HepG2 (cell line): ENCODE data around the gene CTSA. TPM values are rescaled to one million over a fixed set of nuclear protein-coding genes. Genes with fewer than 3 reads are reported as not detected.
A peak's percentile ranks its signal among the peaks of the same experiment; 100 is the strongest.

ENCODE experiments used
- ATAC-seq: fragments of 200-7000 bp; cut with Tn5 transposase; 3 replicates; pipeline ENCODE4 v1.9.1; 2020; ENCODE audit warnings: mild to moderate bottlenecking, moderate library complexity
- BruUV-seq: library from RNA; stranded (reverse); fragments of 400-500 nt; replicated peaks from 2 replicates; lab custom pipeline; 2021; lab: Mats Ljungman, UMichigan
- CTCF ChIA-PET: fragments of 300-600 bp; formaldehyde crosslinking; extraction: SDS; loops from one replicate; lab custom pipeline; 2021; ENCODE audit warnings: low total read pairs, inconsistent platforms, low intra/inter-chr PET ratio; lab: Yijun Ruan, JAX
- POLR2A ChIA-PET: fragments of 350-600 bp; sonication (Branson Sonifier 250); formaldehyde crosslinking; loops from one replicate; lab custom pipeline; 2020; ENCODE audit warnings: antibody characterized with exemption, inconsistent platforms; lab: Yijun Ruan, JAX
- DNase-seq: peaks from one replicate; pipeline ENCODE4 v3.0.0-alpha.2; 2015; ENCODE audit warnings: low spot score
- FAIRE-seq: peaks from 3 replicates; lab custom pipeline; 2011; peaks lifted over from hg19 to GRCh38; lab: Jason Lieb, UNC
- H2AFZ ChIP-seq: one replicate; pipeline ENCODE4 v1.6.1; 2011; ENCODE audit warnings: low read length, inconsistent platforms
- H3K27ac ChIP-seq: fragments of 300-600 bp; 3 replicates; pipeline ENCODE4 v1.8.0; 2011; ENCODE audit warnings: mixed run types, mild to moderate bottlenecking, mixed read lengths, low read length, inconsistent platforms; ENCODE audit not compliant: insufficient read depth; ENCODE audit errors: extremely low read length
- H3K27me3 ChIP-seq, 2 experiments: fragments of 200-600 bp in 1 of 2; 2 replicates in 1 of 2; 3 replicates in 1 of 2; pipeline versions ENCODE4 v1.6.0 to v1.8.0; 2011; ENCODE audit warnings: low read length in 2 of 2, mild to moderate bottlenecking in 2 of 2, moderate library complexity in 2 of 2, inconsistent platforms in 1 of 2; ENCODE audit not compliant: insufficient read depth in 2 of 2, control insufficient read depth in 1 of 2
- H3K36me3 ChIP-seq, 2 experiments: fragments of 200-600 bp in 1 of 2; replicated peaks in 1 of 2; 2 replicates in 1 of 2; 3 replicates in 1 of 2; pipeline versions ENCODE4 v1.5.1 to v1.8.0; 2011; ENCODE audit warnings: low read length in 2 of 2, inconsistent platforms in 1 of 2; ENCODE audit not compliant: insufficient read depth in 2 of 2, control insufficient read depth in 1 of 2
- H3K4me1 ChIP-seq: 2 replicates; pipeline ENCODE4 v1.5.1; 2012; ENCODE audit warnings: low read length, inconsistent platforms; ENCODE audit not compliant: insufficient read depth
- H3K4me2 ChIP-seq: 2 replicates; pipeline ENCODE4 v1.6.0; 2011; ENCODE audit warnings: low read depth, low read length, inconsistent platforms
- H3K4me3 ChIP-seq, 3 experiments: fragments of 200-600 bp in 1 of 3; sonication (generic), shearing (Covaris generic) in 1 of 3; replicated peaks in 1 of 3; 2 replicates each; pipeline ENCODE4 v1.5.1; 2011 to 2016; ENCODE audit warnings: low read length in 3 of 3, inconsistent platforms in 2 of 3, low read depth in 2 of 3, mild to moderate bottlenecking in 2 of 3, control low read depth in 1 of 3, mixed read lengths in 1 of 3; ENCODE audit not compliant: insufficient read depth in 1 of 3
- H3K79me2 ChIP-seq: one replicate; pipeline ENCODE4 v1.6.1; 2011; ENCODE audit warnings: low read length, inconsistent platforms; ENCODE audit not compliant: insufficient read depth
- H3K9ac ChIP-seq: 2 replicates; pipeline ENCODE4 v1.6.0; 2011; ENCODE audit warnings: mild to moderate bottlenecking, low read depth, low read length, inconsistent platforms; ENCODE audit not compliant: insufficient read depth
- H3K9me3 ChIP-seq: 2 replicates; pipeline ENCODE4 v1.5.1; 2012; ENCODE audit warnings: mild to moderate bottlenecking, low read length
- H4K20me1 ChIP-seq: 2 replicates; pipeline ENCODE4 v1.6.0; 2011; ENCODE audit warnings: inconsistent platforms, mild to moderate bottlenecking, low read length, moderate library complexity; ENCODE audit not compliant: insufficient read depth
- ATF7-NPFF ChIP-seq: sonication (generic); formaldehyde crosslinking; IDR thresholded peaks from 2 replicates; pipeline ENCODE4 v1.8.1; 2023; ENCODE audit warnings: mild to moderate bottlenecking, low read depth, missing genetic modification reagents, moderate library complexity
- CBX1 ChIP-seq: IDR thresholded peaks from one replicate; pipeline ENCODE4 v1.6.1; 2016; ENCODE audit warnings: antibody characterized with exemption, low read depth
- CEBPZ ChIP-seq: IDR thresholded peaks from 2 replicates; pipeline ENCODE4 v1.6.1; 2012; ENCODE audit warnings: low read length, improper control_type of control experiment
- EEA1 ChIP-seq: sonication (generic); formaldehyde crosslinking; IDR thresholded peaks from 2 replicates; pipeline ENCODE4 v1.5.1; 2020; ENCODE audit warnings: mild to moderate bottlenecking, missing genetic modification reagents, borderline replicate concordance
- GZF1 ChIP-seq: sonication (generic); formaldehyde crosslinking; IDR thresholded peaks from 2 replicates; pipeline ENCODE4 v1.5.1; 2020; ENCODE audit warnings: mild to moderate bottlenecking, missing genetic modification reagents
- KDM2A ChIP-seq: sonication (generic); formaldehyde crosslinking; IDR thresholded peaks from 2 replicates; pipeline ENCODE4 v1.4.0; 2020; ENCODE audit warnings: low read depth, missing genetic modification reagents, borderline replicate concordance
- MYPOP ChIP-seq: sonication (generic); formaldehyde crosslinking; IDR thresholded peaks from 2 replicates; pipeline ENCODE4 v1.8.1; 2023; ENCODE audit warnings: mild to moderate bottlenecking, moderate library complexity, missing genetic modification reagents
- NFRKB ChIP-seq: fragments of 450-650 bp; IDR thresholded peaks from 2 replicates; pipeline ENCODE4 v1.6.1; 2017
- PHF20 ChIP-seq: sonication (generic); formaldehyde crosslinking; IDR thresholded peaks from 2 replicates; pipeline ENCODE4 v1.5.0; 2020; ENCODE audit warnings: mild to moderate bottlenecking, missing genetic modification reagents
- TOPORS ChIP-seq: sonication (generic); formaldehyde crosslinking; IDR thresholded peaks from 2 replicates; pipeline ENCODE4 v1.8.0; 2023; ENCODE audit warnings: mild to moderate bottlenecking, missing genetic modification reagents
- ZFP82 ChIP-seq: sonication (generic); formaldehyde crosslinking; IDR thresholded peaks from 2 replicates; pipeline ENCODE4 v1.5.1; 2020; ENCODE audit warnings: mild to moderate bottlenecking, missing genetic modification reagents, borderline replicate concordance
- ZKSCAN1 ChIP-seq: fragments of 150-350 bp; IDR thresholded peaks from 2 replicates; pipeline ENCODE4 v1.6.1; 2014; ENCODE audit warnings: low read length
- ZNF275 ChIP-seq: sonication (generic); formaldehyde crosslinking; IDR thresholded peaks from 2 replicates; pipeline ENCODE4 v1.8.0; 2022; ENCODE audit warnings: missing genetic modification reagents, mild to moderate bottlenecking, inconsistent platforms, borderline replicate concordance
- ZNF337 ChIP-seq: sonication (generic); formaldehyde crosslinking; IDR thresholded peaks from 2 replicates; pipeline ENCODE4 v1.5.1; 2020; ENCODE audit warnings: missing genetic modification reagents, low read depth, mild to moderate bottlenecking, borderline replicate concordance
- ZNF350 ChIP-seq: sonication (generic); formaldehyde crosslinking; IDR thresholded peaks from 2 replicates; pipeline ENCODE4 v1.4.0; 2020; ENCODE audit warnings: mild to moderate bottlenecking, low read depth, missing genetic modification reagents, borderline replicate concordance
- ZNF670 ChIP-seq: sonication (generic); formaldehyde crosslinking; IDR thresholded peaks from 2 replicates; pipeline ENCODE4 v1.8.0; 2022; ENCODE audit warnings: mild to moderate bottlenecking, missing genetic modification reagents, borderline replicate concordance
- ZNF891 ChIP-seq: sonication (generic); formaldehyde crosslinking; IDR thresholded peaks from 2 replicates; pipeline ENCODE4 v1.5.0; 2020; ENCODE audit warnings: mild to moderate bottlenecking, missing genetic modification reagents
- ZSCAN21 ChIP-seq: sonication (generic); formaldehyde crosslinking; IDR thresholded peaks from 2 replicates; pipeline ENCODE4 v1.8.0; 2022; ENCODE audit warnings: mild to moderate bottlenecking, missing genetic modification reagents, moderate library complexity, borderline replicate concordance
- WGBS: methylation state at CpG from one replicate; pipeline ENCODE4 v1.1.6; 2017; ENCODE audit warnings: low lambda C conversion rate; 5-methylcytosine and 5-hydroxymethylcytosine counted together
- in situ Hi-C: cut with HindIII; loops from 2 replicates; pipeline ENCODE4 v1.10.0; 2017; ENCODE audit warnings: low pct_unique_long_range_greater_than_20kb; ENCODE audit not compliant: extremely low pct_ligation_motif_present
- intact Hi-C: fragments of 100-400 bp; cut with micrococcal nuclease; formaldehyde crosslinking; loops from one replicate; pipeline ENCODE4 v1.10.0; 2022; ENCODE audit not compliant: unreplicated experiment
- polyA plus RNA-seq, 8 experiments: library from polyadenylated mRNA; depleted of rRNA in 3 of 8; stranded (reverse) in 7 of 8; unstranded in 1 of 8; fragments of >200 nt; fragmentation: Illumina TruSeq in 4 of 8; extraction: Trizol in 4 of 8; gene quantifications; 2 replicates each; pipeline versions ENCODE4 v1.2.1 to v1.2.3, GENCODE V29; 2011 to 2016; ENCODE audit warnings: low read depth in 4 of 8, missing spikeins in 1 of 8, mixed read lengths in 1 of 8; ENCODE audit not compliant: insufficient read depth in 1 of 8
- total RNA-seq, 5 experiments: library from RNA; depleted of rRNA; stranded (reverse); fragments of >200 nt; fragmentation: Illumina TruSeq; extraction: Trizol; gene quantifications; 2 replicates each; pipeline ENCODE4 v1.2.3, GENCODE V29; 2016; ENCODE audit warnings: low read depth in 1 of 5

The CTSA gene
- total and polyA plus RNA-seq, 2 of the 13 experiments (the other 11 are each of a cell fraction or from before 2014, with no cell fraction given), result 202 to 231 TPM

- BruUV-seq, result no TSS peak
- TF ChIP-seq MYPOP (CRISPR knock-in tag) (no peak), CEBPZ (no peak), ZNF891 (peak; percentile 73; the same call in 1 of the 2 replicates), TOPORS (CRISPR knock-in tag) (0 out of 2 replicates have a peak, but pooled peaks have one; percentile 3), GZF1 (no peak), ZFP82 (CRISPR knock-in tag) (0 out of 2 replicates have a peak, but pooled peaks have one; percentile 60), ZNF350 (CRISPR knock-in tag) (no peak), PHF20 (CRISPR knock-in tag) (no peak), ZKSCAN1 (0 out of 2 replicates have a peak, but pooled peaks have one; percentile 0), KDM2A (0 out of 2 replicates have a peak, but pooled peaks have one; percentile 41), ZNF275 (CRISPR knock-in tag) (no peak), EEA1 (peak; percentile 58; the same call in 1 of the 2 replicates), CBX1 (peak; percentile 3), ZNF337 (CRISPR knock-in tag) (no peak), ZSCAN21 (0 out of 2 replicates have a peak, but pooled peaks have one; percentile 7), ATF7-NPFF (CRISPR knock-in tag) (0 out of 2 replicates have a peak, but pooled peaks have one; percentile 2), NFRKB (no peak), ZNF670 (CRISPR knock-in tag) (0 out of 2 replicates have a peak, but pooled peaks have one; percentile 51)
Measured at GRCh38 chr20:45926731-45927070, 35.6 kb downstream of the CTSA start.

More at GRCh38 chr20:45926731-45927070, 35.6 kb downstream of the CTSA start:
- no peaks in the 10 kb centered on the region for H3K9me3 ChIP-seq
- ATAC-seq (peak; percentile 7), DNase-seq (no peak), FAIRE-seq (no peak)
- intact Hi-C loops, result loop anchor here (2.0 kb wide), 1 partner anchor 36 kb away; the partner anchor contains the start of genes CTSA and NEURL2
- no peaks in the 10 kb centered on the region for H4K20me1 ChIP-seq
- H3K27ac ChIP-seq, result peak overlapping the region; percentile 72
- 32% methylated on average over 2 of the region's 2 CpGs for WGBS
- peak overlapping the region; percentile 68 for H3K4me2 ChIP-seq
- no peaks in the 10 kb centered on the region for H3K36me3 ChIP-seq
- ChIA-PET POLR2A (interaction anchor here (0.6 to 6.0 kb wide), 13 partner anchors 8 to 93 kb away, joined by 3 to 100 read pairs (median 15); partner anchors contain the start of genes CTSA, NEURL2, PCIF1 and SNX21), CTCF (no interaction called here)
- peaks cover 79% of the 10 kb centered on the region for H3K4me1 ChIP-seq
- H3K4me3 ChIP-seq, result peak overlapping the region in 1 of 3 experiments; percentile 21; a peak in 1 of 6 replicates
- in situ Hi-C loops, result no loop called here
- H3K9ac ChIP-seq, result no peak overlapping the region; the same call in 1 of the 2 replicates
- H2AFZ ChIP-seq, result no peak overlapping the region
- H3K27me3 ChIP-seq, result no peaks in the 10 kb centered on the region; a peak in 1 of 5 replicates
- H3K79me2 ChIP-seq, result no peaks in the 10 kb centered on the region
